HG02970 (cell line): ENCODE measurements around the gene GRPEL2.

ENCODE experiments used
- ATAC-seq: cut with Tn5 transposase; IDR thresholded peaks from one replicate; pipeline ENCODE4 v1.9.1; 2021; ENCODE audit warnings: mild to moderate bottlenecking, moderate library complexity, moderate number of reproducible peaks; ENCODE audit not compliant: unreplicated experiment, low FRiP score

The GRPEL2 gene

GRCh38 chr5:149353911-149354310 lies 8.6 kb downstream of the GRPEL2 start:
- ATAC-seq, result no peak

- no peak for ATAC-seq
These were observed 10.4 kb downstream of the GRPEL2 start for GRCh38 chr5:149355688-149356087.

GRCh38 chr5:149356391-149356790 lies 11.1 kb downstream of the GRPEL2 start:
- no peak for ATAC-seq

GRCh38 chr5:149357370-149358293 lies 12.3 kb downstream of the GRPEL2 start, which contains the start of gene PCYOX1L:
Gene PCYOX1L (plus strand): TSS chr5:149358046. CDS start chr5:149358069, 23 bp downstream.
- ATAC-seq, result peak; percentile 100

GRCh38 chr5:149358294-149358651 lies 13.0 kb downstream of the GRPEL2 start:
- no peak for ATAC-seq

GRCh38 chr5:149358868-149359495 lies 13.7 kb downstream of the GRPEL2 start:
- ATAC-seq, result no peak

GRCh38 chr5:149360272-149360671 lies 15.0 kb downstream of the GRPEL2 start:
- no peak for ATAC-seq

GRCh38 chr5:149362541-149362940 lies 17.2 kb downstream of the GRPEL2 start:
- no peak for ATAC-seq

- no peak for ATAC-seq
These were observed 18.1 kb downstream of the GRPEL2 start for GRCh38 chr5:149363358-149363757.

GRCh38 chr5:149363936-149364335 lies 18.6 kb downstream of the GRPEL2 start:
- ATAC-seq, result no peak

- ATAC-seq, result no peak
These were observed 19.4 kb downstream of the GRPEL2 start for GRCh38 chr5:149364719-149365118.

- no peak for ATAC-seq
These were observed 20.1 kb downstream of the GRPEL2 start for GRCh38 chr5:149365418-149365817.

- ATAC-seq, result no peak
These were observed 20.9 kb downstream of the GRPEL2 start for GRCh38 chr5:149366169-149366729.

- ATAC-seq, result peak; percentile 53
These were observed 22.1 kb downstream of the GRPEL2 start for GRCh38 chr5:149367249-149367971.

GRCh38 chr5:149367972-149368645 lies 22.8 kb downstream of the GRPEL2 start:
- ATAC-seq, result no peak

GRCh38 chr5:149370878-149371277 lies 25.6 kb downstream of the GRPEL2 start:
- no peak for ATAC-seq

- ATAC-seq, result peak; percentile 59
These were observed 26.1 kb downstream of the GRPEL2 start for GRCh38 chr5:149371296-149371962.

GRCh38 chr5:149372076-149372795 lies 26.9 kb downstream of the GRPEL2 start:
- no peak for ATAC-seq

GRCh38 chr5:149372932-149373331 lies 27.6 kb downstream of the GRPEL2 start:
- ATAC-seq, result no peak
